Transverse colon (tissue), 4 donors: ENCODE data around the gene MAST2.

Experiments
- CTCF ChIP-seq, 5 experiments: fragments of 200-600 bp in 3 of 5; fragments of 450-650 bp in 2 of 5; sonication (generic) in 3 of 5; IDR thresholded peaks; 1 replicate in 2 of 5; 2 replicates in 3 of 5; pipeline ENCODE4 v1.5.1; 2016 to 2017; ENCODE audit warnings: antibody characterized with exemption in 5 of 5, inconsistent platforms in 3 of 5, mild to moderate bottlenecking in 2 of 5, moderate library complexity in 1 of 5
- POLR2A ChIP-seq: fragments of 450-650 bp; IDR thresholded peaks from one replicate; pipeline ENCODE4 v1.6.1; 2016; ENCODE audit warnings: antibody characterized with exemption, mild to moderate bottlenecking, moderate library complexity
- POLR2AphosphoS5 ChIP-seq, 3 donors: sonication (generic); formaldehyde crosslinking; IDR thresholded peaks; one replicate each; pipeline ENCODE4 v1.6.1; 2016; ENCODE audit warnings: antibody characterized with exemption in 3 of 3

- TF ChIP-seq POLR2A, result no peak
- TF ChIP-seq CTCF (IDR thresholded peaks at IDR 0.05), result no peak
- TF ChIP-seq POLR2AphosphoS5 (IDR thresholded peaks at IDR 0.05), result no peak
Measured at GRCh38 chr1:45922374-45922773, 119.0 kb downstream of the MAST2 start.
